PC-9 (cell line): Measurements from ENCODE around the gene ATP1A4. TPM values are rescaled to one million over a fixed set of nuclear protein-coding genes. Genes with fewer than 3 reads are reported as not detected.

Experiments
- Bru-seq: library from RNA; stranded (reverse); fragments of 400-500 nt; gene quantifications from one replicate; lab custom pipeline; 2021; lab: Mats Ljungman, UMichigan
- BruChase-seq, 2 experiments: library from RNA; stranded (reverse); fragments of 400-500 nt; gene quantifications; one replicate each; lab custom pipeline; 2021; lab: Mats Ljungman, UMichigan
- BruUV-seq: library from RNA; stranded (reverse); fragments of 400-500 nt; replicated peaks from 2 replicates; lab custom pipeline; 2021; lab: Mats Ljungman, UMichigan
- CTCF ChIA-PET: fragments of 300-600 bp; sonication (Branson Sonifier 250); formaldehyde crosslinking; loops from one replicate; lab custom pipeline; 2022; ENCODE audit warnings: antibody characterized with exemption; lab: Charles Lee
- POLR2A ChIA-PET: fragments of 300-600 bp; sonication (Branson Sonifier 250); formaldehyde crosslinking; loops from one replicate; lab custom pipeline; 2022; ENCODE audit warnings: antibody characterized with exemption; ENCODE audit not compliant: unreplicated experiment; lab: Charles Lee
- DNase-seq, 2 experiments: peaks; one replicate each; pipeline versions ENCODE4 v3.0.0 to v3.0.0-alpha.2; 2015 to 2022; ENCODE audit warnings: mixed read lengths in 1 of 2
- H2AFZ ChIP-seq: fragments of 200-600 bp; sonication (generic); 2 replicates; pipeline ENCODE4 v1.8.1; 2017; ENCODE audit warnings: antibody characterized with exemption
- H3F3A ChIP-seq: fragments of 200-600 bp; sonication (generic); 2 replicates; pipeline ENCODE4 v1.8.1; 2017; ENCODE audit warnings: antibody characterized with exemption, mild to moderate bottlenecking, low read depth; ENCODE audit not compliant: insufficient read depth
- H3K27ac ChIP-seq: fragments of 200-600 bp; sonication (generic); 2 replicates; pipeline ENCODE4 v1.6.1; 2016; ENCODE audit warnings: mixed run types
- H3K27me3 ChIP-seq: fragments of 200-600 bp; sonication (generic); 2 replicates; pipeline ENCODE4 v1.6.1; 2016; ENCODE audit warnings: low read depth, mixed run types; ENCODE audit not compliant: insufficient read depth
- H3K36me3 ChIP-seq: fragments of 200-600 bp; sonication (generic); 2 replicates; pipeline ENCODE4 v1.6.1; 2016; ENCODE audit warnings: low read depth, mixed run types
- H3K4me1 ChIP-seq: fragments of 200-600 bp; sonication (generic); replicated peaks from 2 replicates; pipeline ENCODE4 v1.6.1; 2016; ENCODE audit warnings: mixed run types; ENCODE audit not compliant: insufficient read depth
- H3K4me2 ChIP-seq: fragments of 200-600 bp; sonication (generic); 2 replicates; pipeline ENCODE4 v1.6.1; 2017; ENCODE audit warnings: mixed run types
- H3K4me3 ChIP-seq: fragments of 200-600 bp; sonication (generic); 2 replicates; pipeline ENCODE4 v1.6.1; 2016; ENCODE audit warnings: mixed run types
- H3K79me2 ChIP-seq: fragments of 200-600 bp; sonication (generic); 2 replicates; pipeline ENCODE4 v1.6.1; 2017; ENCODE audit warnings: low read depth, mixed run types
- H3K9me2 ChIP-seq: fragments of 200-600 bp; sonication (generic); 2 replicates; pipeline ENCODE4 v1.8.1; 2017; ENCODE audit warnings: mild to moderate bottlenecking; ENCODE audit not compliant: insufficient read depth
- H3K9me3 ChIP-seq: fragments of 200-600 bp; sonication (generic); 2 replicates; pipeline ENCODE4 v1.8.1; 2016; ENCODE audit warnings: low read depth; ENCODE audit not compliant: insufficient read depth
- H4K20me1 ChIP-seq: fragments of 200-600 bp; sonication (generic); 2 replicates; pipeline ENCODE4 v1.8.1; 2017; ENCODE audit not compliant: insufficient read depth
- EZH2 ChIP-seq: fragments of 200-600 bp; sonication (generic); IDR thresholded peaks from 2 replicates; pipeline ENCODE4 v1.8.0; 2017; ENCODE audit warnings: antibody characterized with exemption, low read depth
- intact Hi-C: fragments of 100-400 bp; cut with micrococcal nuclease; formaldehyde crosslinking; loops from one replicate; pipeline ENCODE4 v1.10.0; 2022; ENCODE audit not compliant: unreplicated experiment
- long read RNA-seq: library from polyadenylated mRNA; stranded (forward); transcript quantifications from one replicate; pipeline ENCODE4 v2.0.0, GENCODE V29; 2022
- total RNA-seq: library from RNA; stranded (reverse); gene quantifications from 2 replicates; pipeline ENCODE4 v1.2.3, GENCODE V29; 2021
- TF ChIP-seq, protein P1 (sequence below): fragments of 200-600 bp; sonication (generic); conservative IDR thresholded peaks from 2 replicates; pipeline ENCODE4 v1.6.1; 2017; ENCODE audit warnings: mixed run types, antibody characterized with exemption, mild to moderate bottlenecking, moderate library complexity

Gene ATP1A4
- total RNA-seq (not detected in 2 replicates), Bru-seq, nascent RNA (percentile 6 among the genes with signal in this experiment), BruChase-seq, experiment 1, labeled RNA remaining after a 2-hour chase (percentile 5 among the genes with signal in this experiment), BruChase-seq, experiment 2, labeled RNA remaining after a 6-hour chase (percentile 3 among the genes with signal in this experiment)
- long read RNA-seq: 0 reads

DNA sequence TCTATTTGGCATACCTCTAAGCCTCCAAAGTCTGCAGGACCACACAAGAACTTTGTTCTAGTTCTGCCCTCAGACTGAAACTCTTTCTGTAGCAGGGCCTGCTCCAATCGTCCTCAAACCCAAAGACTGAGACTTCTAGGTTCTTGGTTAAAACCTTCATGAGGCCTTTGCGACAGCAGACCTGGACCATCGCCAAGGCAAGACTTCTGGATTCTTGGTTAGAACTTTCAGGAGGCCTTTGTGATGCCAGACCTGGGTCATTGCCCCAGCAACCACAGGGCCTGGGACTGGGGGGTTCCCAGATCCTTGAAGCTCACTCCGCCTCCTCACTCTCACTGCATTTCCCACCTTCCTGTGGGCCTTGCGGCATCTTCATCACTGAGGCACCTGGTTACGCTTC is at the start of gene ATP1A4:
TSS of gene ATP1A4 (plus strand) at position 301 of the 400 bp plus-strand sequence. CDS start 438 bp downstream, outside the sequence.
- intact Hi-C loops: no loop called here
- Histone ChIP-seq H3K4me3 (no peak within 1 kb of the TSS), H4K20me1 (no peaks in the 10 kb centered on the region), H3K4me1 (peaks cover 7% of the 10 kb centered on the region; the same call in 1 of the 2 replicates), H3K27me3 (no peaks in the 10 kb centered on the region), H3K79me2 (no peaks in the 10 kb centered on the region), H3K36me3 (no peaks in the 10 kb centered on the region), H3F3A (no peaks in the 10 kb centered on the region; the same call in 1 of the 2 replicates), H3K9me2 (no peaks in the 10 kb centered on the region), H2AFZ (no peak within 1 kb of the TSS), H3K9me3 (no peaks in the 10 kb centered on the region; the same call in 1 of the 2 replicates), H3K4me2 (no peak within 1 kb of the TSS), H3K27ac (no peak within 1 kb of the TSS)
- POLR2A ChIA-PET: no interaction called here
- TF ChIP-seq, protein P1, sequence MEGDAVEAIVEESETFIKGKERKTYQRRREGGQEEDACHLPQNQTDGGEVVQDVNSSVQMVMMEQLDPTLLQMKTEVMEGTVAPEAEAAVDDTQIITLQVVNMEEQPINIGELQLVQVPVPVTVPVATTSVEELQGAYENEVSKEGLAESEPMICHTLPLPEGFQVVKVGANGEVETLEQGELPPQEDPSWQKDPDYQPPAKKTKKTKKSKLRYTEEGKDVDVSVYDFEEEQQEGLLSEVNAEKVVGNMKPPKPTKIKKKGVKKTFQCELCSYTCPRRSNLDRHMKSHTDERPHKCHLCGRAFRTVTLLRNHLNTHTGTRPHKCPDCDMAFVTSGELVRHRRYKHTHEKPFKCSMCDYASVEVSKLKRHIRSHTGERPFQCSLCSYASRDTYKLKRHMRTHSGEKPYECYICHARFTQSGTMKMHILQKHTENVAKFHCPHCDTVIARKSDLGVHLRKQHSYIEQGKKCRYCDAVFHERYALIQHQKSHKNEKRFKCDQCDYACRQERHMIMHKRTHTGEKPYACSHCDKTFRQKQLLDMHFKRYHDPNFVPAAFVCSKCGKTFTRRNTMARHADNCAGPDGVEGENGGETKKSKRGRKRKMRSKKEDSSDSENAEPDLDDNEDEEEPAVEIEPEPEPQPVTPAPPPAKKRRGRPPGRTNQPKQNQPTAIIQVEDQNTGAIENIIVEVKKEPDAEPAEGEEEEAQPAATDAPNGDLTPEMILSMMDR: no peak
- TF ChIP-seq EZH2: no peak
- CTCF ChIA-PET: no interaction called here
- no TSS peak for BruUV-seq
- no peak for DNase-seq

DNA sequence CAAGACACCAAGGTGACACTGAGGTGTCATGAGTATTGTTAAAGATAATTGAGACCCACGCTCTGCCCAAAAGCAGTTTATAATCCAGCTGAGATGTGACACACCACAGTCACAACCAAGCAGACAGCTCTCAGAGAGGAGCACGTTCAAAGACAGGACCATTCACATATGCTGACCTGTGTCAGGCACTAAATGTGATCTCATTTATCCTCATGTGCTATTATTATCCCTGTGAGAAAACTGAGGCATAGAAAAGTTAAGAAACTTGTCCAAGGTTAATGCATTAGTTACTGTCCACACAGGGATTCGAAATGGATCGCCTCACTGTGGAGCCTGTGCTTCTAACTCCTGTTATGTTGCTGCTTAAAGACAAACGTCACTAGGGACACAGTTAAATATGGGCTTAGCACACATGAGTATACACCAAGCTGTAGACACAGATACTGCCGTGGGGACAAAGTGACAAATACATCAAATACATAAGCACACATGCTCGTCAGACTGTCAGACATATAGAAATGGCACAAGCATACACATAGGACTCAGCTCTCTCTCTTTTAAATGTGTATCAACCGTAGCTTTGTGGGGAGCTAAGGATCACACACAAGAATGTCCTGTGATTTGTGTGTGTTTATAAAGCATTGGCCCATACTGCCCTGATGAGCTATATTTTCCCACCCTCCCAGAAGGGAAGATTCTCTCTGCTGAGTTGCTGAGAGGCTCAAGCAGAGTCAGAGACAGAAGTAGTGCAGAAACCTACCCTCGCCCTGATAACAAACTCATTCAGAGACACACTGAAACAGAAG is 49.5 kb upstream of the ATP1A4 start:
- no peaks in the 10 kb centered on the region for H3K9me3 ChIP-seq
- H3F3A ChIP-seq: peaks cover 13% of the 10 kb centered on the region; the same call in 1 of the 2 replicates
- H3K27ac ChIP-seq: no peak overlapping the region
- H3K27me3 ChIP-seq: no peaks in the 10 kb centered on the region
- CTCF ChIA-PET: interaction anchor here (0.6 to 2.2 kb wide), 6 partner anchors 91 to 190 kb away, joined by 3 to 25 read pairs (median 4); no protein-coding TSS in a partner anchor
- H3K4me1 ChIP-seq: peaks cover 22% of the 10 kb centered on the region
- POLR2A ChIA-PET: no interaction called here
- BruUV-seq: no TSS peak
- H4K20me1 ChIP-seq: no peaks in the 10 kb centered on the region
- DNase-seq: no peak
- intact Hi-C loops: loop anchor here (1.0 kb wide), 8 partner anchors 22 to 314 kb away; no protein-coding TSS in a partner anchor
- TF ChIP-seq, protein P1: no peak
- TF ChIP-seq EZH2: no peak
- H3K36me3 ChIP-seq: no peaks in the 10 kb centered on the region
- no peaks in the 10 kb centered on the region; the same call in 1 of the 2 replicates for H3K79me2 ChIP-seq
- no peak overlapping the region for H3K4me3 ChIP-seq
- H3K9me2 ChIP-seq: no peaks in the 10 kb centered on the region
- H3K4me2 ChIP-seq: peak overlapping the region; percentile 65; the same call in 1 of the 2 replicates
- no peak overlapping the region for H2AFZ ChIP-seq

DNA sequence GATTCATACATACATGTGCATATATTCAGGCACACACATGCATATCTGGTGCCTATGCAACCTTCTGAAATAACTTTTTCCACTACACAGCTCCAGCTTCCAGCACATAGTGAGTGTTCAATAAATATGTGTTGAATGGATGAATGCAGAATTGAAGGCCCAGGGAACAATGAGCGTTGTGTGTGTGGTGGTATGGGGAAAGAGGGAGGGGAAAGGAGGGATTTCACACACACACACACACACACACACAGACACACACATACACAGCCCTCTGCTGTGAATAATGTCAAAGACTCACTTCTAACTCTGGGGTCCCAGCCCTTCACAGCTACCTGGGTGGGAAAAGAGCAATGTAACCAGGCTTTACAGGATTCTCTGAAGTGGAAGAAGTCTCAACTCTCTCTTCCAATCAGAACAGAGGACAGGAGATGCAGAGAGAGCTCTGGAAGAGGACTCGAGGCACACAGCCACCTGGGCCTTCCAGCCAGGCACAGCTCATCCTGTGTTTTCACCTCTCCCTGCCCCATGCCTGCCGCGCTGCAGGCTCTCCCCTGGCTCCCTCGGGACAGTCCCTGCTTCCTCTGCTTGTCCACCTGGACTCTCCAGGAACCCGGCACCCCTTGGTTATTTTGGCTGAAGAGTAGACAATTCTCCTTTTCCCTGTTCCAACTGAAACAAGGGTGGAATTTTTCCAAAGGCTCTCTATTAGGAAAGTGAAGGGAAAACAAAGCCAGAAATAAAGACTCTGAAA is 47.6 kb upstream of the ATP1A4 start:
- peaks cover 19% of the 10 kb centered on the region for H3K4me1 ChIP-seq
- H3K79me2 ChIP-seq: no peaks in the 10 kb centered on the region
- no peak overlapping the region for H3K4me3 ChIP-seq
- no peaks in the 10 kb centered on the region for H3K36me3 ChIP-seq
- intact Hi-C loops: no loop called here
- CTCF ChIA-PET: interaction anchor here (1.1 kb wide), 1 partner anchor 148 kb away, joined by 4 read pairs; no protein-coding TSS in a partner anchor
- no peak for DNase-seq
- no peak overlapping the region for H3K27ac ChIP-seq
- H3F3A ChIP-seq: peaks cover 13% of the 10 kb centered on the region; the same call in 1 of the 2 replicates
- no peak overlapping the region for H3K4me2 ChIP-seq
- no peaks in the 10 kb centered on the region for H3K9me3 ChIP-seq
- H2AFZ ChIP-seq: no peak overlapping the region
- no peaks in the 10 kb centered on the region for H4K20me1 ChIP-seq
- H3K27me3 ChIP-seq: no peaks in the 10 kb centered on the region
- TF ChIP-seq EZH2: no peak
- TF ChIP-seq, protein P1: no peak
- no TSS peak for BruUV-seq
- no peaks in the 10 kb centered on the region for H3K9me2 ChIP-seq
- POLR2A ChIA-PET: interaction anchor here (0.7 kb wide), 1 partner anchor 144 kb away, joined by 3 read pairs; no protein-coding TSS in a partner anchor
